ENCODE measurements around the gene TCP11.

DNA sequence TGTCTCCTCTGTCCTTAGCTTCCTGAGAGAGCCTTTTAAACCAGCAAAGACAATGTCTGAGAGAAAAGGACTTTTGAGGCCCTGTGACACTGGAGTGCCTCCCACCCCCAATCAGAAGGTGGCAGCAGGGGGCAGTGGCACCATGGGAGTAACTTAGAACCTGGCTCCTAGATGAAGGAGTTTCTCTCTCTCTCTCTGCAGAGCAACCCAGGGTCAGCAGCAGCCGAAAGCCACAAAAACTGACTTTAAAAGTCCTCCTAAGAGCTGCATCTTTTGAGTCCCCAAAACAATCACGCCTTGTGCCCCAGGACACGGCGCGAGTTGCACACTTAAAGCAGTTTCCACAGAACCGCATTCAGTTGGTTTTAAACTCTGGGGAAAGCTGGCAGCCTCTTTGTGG lies 5.3 kb upstream of the TCP11 start:
- no peak for TF ChIP-seq POLR2AphosphoS5 (IDR thresholded peaks at IDR 0.05; ENCODE audit: insufficient read depth in 1 of 2, low read depth in 1 of 2)
- TF ChIP-seq, protein P1, sequence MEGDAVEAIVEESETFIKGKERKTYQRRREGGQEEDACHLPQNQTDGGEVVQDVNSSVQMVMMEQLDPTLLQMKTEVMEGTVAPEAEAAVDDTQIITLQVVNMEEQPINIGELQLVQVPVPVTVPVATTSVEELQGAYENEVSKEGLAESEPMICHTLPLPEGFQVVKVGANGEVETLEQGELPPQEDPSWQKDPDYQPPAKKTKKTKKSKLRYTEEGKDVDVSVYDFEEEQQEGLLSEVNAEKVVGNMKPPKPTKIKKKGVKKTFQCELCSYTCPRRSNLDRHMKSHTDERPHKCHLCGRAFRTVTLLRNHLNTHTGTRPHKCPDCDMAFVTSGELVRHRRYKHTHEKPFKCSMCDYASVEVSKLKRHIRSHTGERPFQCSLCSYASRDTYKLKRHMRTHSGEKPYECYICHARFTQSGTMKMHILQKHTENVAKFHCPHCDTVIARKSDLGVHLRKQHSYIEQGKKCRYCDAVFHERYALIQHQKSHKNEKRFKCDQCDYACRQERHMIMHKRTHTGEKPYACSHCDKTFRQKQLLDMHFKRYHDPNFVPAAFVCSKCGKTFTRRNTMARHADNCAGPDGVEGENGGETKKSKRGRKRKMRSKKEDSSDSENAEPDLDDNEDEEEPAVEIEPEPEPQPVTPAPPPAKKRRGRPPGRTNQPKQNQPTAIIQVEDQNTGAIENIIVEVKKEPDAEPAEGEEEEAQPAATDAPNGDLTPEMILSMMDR (IDR thresholded peaks at IDR 0.05): peak in 2 of 3 experiments; percentile 21 to 48

All from vagina (tissue), 2 donors.